IMR-90 (cell line): ENCODE results near the gene PHC2. TPM values are rescaled to one million over a fixed set of nuclear protein-coding genes. Genes with fewer than 3 reads are reported as not detected.
A peak's percentile ranks its signal among the peaks of the same experiment; 100 is the strongest.

Experiments
- ATAC-seq: fragments of 200-7000 bp; cut with Tn5 transposase; 2 replicates; pipeline ENCODE4 v1.9.1; 2020; ENCODE audit warnings: low read depth, mild to moderate bottlenecking, moderate library complexity
- BruUV-seq: library from RNA; stranded (reverse); fragments of 400-500 nt; replicated peaks from 2 replicates; lab custom pipeline; 2021; lab: Mats Ljungman, UMichigan
- CTCF ChIA-PET: fragments of 300-600 bp; formaldehyde crosslinking; extraction: SDS; loops from one replicate; lab custom pipeline; 2021; ENCODE audit warnings: antibody characterized with exemption; lab: Yijun Ruan, JAX
- POLR2A ChIA-PET: fragments of 300-600 bp; sonication (Branson Sonifier 250); formaldehyde crosslinking; loops from one replicate; lab custom pipeline; 2022; ENCODE audit warnings: antibody characterized with exemption; ENCODE audit not compliant: unreplicated experiment; lab: Charles Lee
- DNase-seq: peaks from one replicate; pipeline ENCODE4 v3.0.0; 2013
- H2AFZ ChIP-seq: replicated peaks from 2 replicates; pipeline ENCODE3; 2013; ENCODE audit warnings: low read length, mild to moderate bottlenecking; ENCODE audit not compliant: poor library complexity
- H2AK5ac ChIP-seq: 2 replicates; pipeline ENCODE4 v1.6.1; 2013; ENCODE audit warnings: low read depth, low read length, inconsistent platforms
- H2AK9ac ChIP-seq: replicated peaks from 2 replicates; pipeline ENCODE3; 2013; ENCODE audit warnings: mild to moderate bottlenecking, low read depth, low read length, moderate library complexity; ENCODE audit not compliant: poor library complexity
- H2BK120ac ChIP-seq: 2 replicates; pipeline ENCODE4 v1.6.1; 2013; ENCODE audit warnings: low read depth, low read length, inconsistent platforms
- H2BK15ac ChIP-seq: 3 replicates; pipeline ENCODE4 v1.6.1; 2013; ENCODE audit warnings: low read depth, low read length, inconsistent platforms
- H2BK20ac ChIP-seq: 2 replicates; pipeline ENCODE4 v1.6.1; 2013; ENCODE audit warnings: low read depth, mild to moderate bottlenecking, inconsistent platforms, low read length, moderate library complexity
- H2BK5ac ChIP-seq: 2 replicates; pipeline ENCODE4 v1.6.1; 2013; ENCODE audit warnings: mild to moderate bottlenecking, low read depth, low read length, inconsistent platforms; ENCODE audit not compliant: poor library complexity, severe bottlenecking
- H3K14ac ChIP-seq: replicated peaks from 2 replicates; pipeline ENCODE4 v1.6.1; 2013; ENCODE audit warnings: low read depth, low read length, inconsistent platforms
- H3K18ac ChIP-seq: 2 replicates; pipeline ENCODE4 v1.6.1; 2013; ENCODE audit warnings: low read depth, low read length, control low read depth
- H3K23ac ChIP-seq: 2 replicates; pipeline ENCODE4 v1.6.1; 2013; ENCODE audit warnings: low read depth, low read length, inconsistent platforms
- H3K27ac ChIP-seq: 2 replicates; pipeline ENCODE4 v1.5.1; 2013; ENCODE audit warnings: mild to moderate bottlenecking, control low read depth, low read length; ENCODE audit not compliant: insufficient read depth
- H3K27me3 ChIP-seq: 2 replicates; pipeline ENCODE4 v1.6.1; 2013; ENCODE audit warnings: low read length; ENCODE audit not compliant: control insufficient read depth, insufficient read depth
- H3K36me3 ChIP-seq: 2 replicates; pipeline ENCODE4 v1.6.1; 2013; ENCODE audit warnings: low read length, mixed read lengths; ENCODE audit not compliant: control insufficient read depth, insufficient read depth
- H3K4ac ChIP-seq: 2 replicates; pipeline ENCODE4 v1.6.1; 2013; ENCODE audit warnings: low read depth, low read length, inconsistent platforms
- H3K4me1 ChIP-seq: 2 replicates; pipeline ENCODE4 v1.6.1; 2013; ENCODE audit warnings: low read length, mixed read lengths; ENCODE audit not compliant: control insufficient read depth, insufficient read depth
- H3K4me2 ChIP-seq: 2 replicates; pipeline ENCODE4 v1.6.1; 2013; ENCODE audit warnings: low read depth, mild to moderate bottlenecking, control low read depth, low read length, moderate library complexity
- H3K4me3 ChIP-seq: 2 replicates; pipeline ENCODE4 v1.5.1; 2013; ENCODE audit warnings: low read depth, mild to moderate bottlenecking, control low read depth, low read length, moderate library complexity; ENCODE audit not compliant: insufficient read depth
- H3K56ac ChIP-seq: 2 replicates; pipeline ENCODE4 v1.6.1; 2013; ENCODE audit warnings: low read length, inconsistent platforms; ENCODE audit not compliant: insufficient read depth; ENCODE audit errors: extremely low read depth
- H3K79me1 ChIP-seq, 2 experiments: 2 replicates each; pipeline ENCODE4 v1.6.1; 2013; ENCODE audit warnings: low read length in 2 of 2, inconsistent platforms in 1 of 2, low read depth in 1 of 2
- H3K9ac ChIP-seq: 2 replicates; pipeline ENCODE4 v1.6.1; 2013; ENCODE audit warnings: low read depth, low read length, control low read depth
- H3K9me1 ChIP-seq: 2 replicates; pipeline ENCODE4 v1.6.1; 2013; ENCODE audit warnings: low read length, inconsistent platforms; ENCODE audit not compliant: insufficient read depth
- H3K9me3 ChIP-seq: 2 replicates; pipeline ENCODE4 v1.6.1; 2013; ENCODE audit warnings: low read length; ENCODE audit not compliant: control insufficient read depth, insufficient read depth
- H4K20me1 ChIP-seq: 2 replicates; pipeline ENCODE4 v1.6.1; 2013; ENCODE audit warnings: low read length, inconsistent platforms; ENCODE audit not compliant: insufficient read depth
- H4K5ac ChIP-seq: 2 replicates; pipeline ENCODE4 v1.6.1; 2013; ENCODE audit warnings: mild to moderate bottlenecking, low read depth, low read length, control low read depth
- H4K8ac ChIP-seq, 2 experiments: 2 replicates each; pipeline ENCODE4 v1.6.1; 2013; ENCODE audit warnings: low read depth in 2 of 2, low read length in 2 of 2, control low read depth in 1 of 2, inconsistent platforms in 1 of 2
- H4K91ac ChIP-seq: 2 replicates; pipeline ENCODE4 v1.6.1; 2013; ENCODE audit warnings: low read depth, low read length, inconsistent platforms; ENCODE audit not compliant: insufficient read depth
- BHLHE40 ChIP-seq: fragments of 150-350 bp; IDR thresholded peaks from 2 replicates; pipeline ENCODE4 v1.6.1; 2016; ENCODE audit warnings: mild to moderate bottlenecking, low read depth, low read length
- CEBPB ChIP-seq: IDR thresholded peaks from 2 replicates; pipeline ENCODE4 v1.6.1; 2012; ENCODE audit warnings: low read depth, low read length, improper control_type of control experiment
- CHD1 ChIP-seq: IDR thresholded peaks from 2 replicates; pipeline ENCODE4 v1.6.1; 2012; ENCODE audit warnings: low read depth, low read length, improper control_type of control experiment
- FOS ChIP-seq: fragments of 150-350 bp; IDR thresholded peaks from 2 replicates; pipeline ENCODE4 v1.6.1; 2016; ENCODE audit warnings: low read depth, low read length
- MAFK ChIP-seq: IDR thresholded peaks from 2 replicates; pipeline ENCODE4 v1.6.1; 2012; ENCODE audit warnings: low read depth, low read length, improper control_type of control experiment
- MAZ ChIP-seq: IDR thresholded peaks from 2 replicates; pipeline ENCODE4 v1.6.1; 2012; ENCODE audit warnings: low read depth, mild to moderate bottlenecking, low read length, improper control_type of control experiment, moderate library complexity, borderline replicate concordance
- MXI1 ChIP-seq: IDR thresholded peaks from 2 replicates; pipeline ENCODE4 v1.6.1; 2012; ENCODE audit warnings: low read depth, mild to moderate bottlenecking, low read length, moderate library complexity, borderline replicate concordance
- NFE2L2 ChIP-seq: fragments of 150-350 bp; IDR thresholded peaks from 2 replicates; pipeline ENCODE4 v1.6.1; 2016; ENCODE audit warnings: low read depth, mild to moderate bottlenecking, low read length
- POLR2A ChIP-seq: IDR thresholded peaks from 2 replicates; pipeline ENCODE4 v1.6.1; 2012; ENCODE audit warnings: mild to moderate bottlenecking, low read depth, low read length
- RAD21 ChIP-seq: IDR thresholded peaks from 2 replicates; pipeline ENCODE4 v1.6.1; 2012; ENCODE audit warnings: low read length, improper control_type of control experiment
- RCOR1 ChIP-seq: IDR thresholded peaks from 2 replicates; pipeline ENCODE4 v1.6.1; 2012; ENCODE audit warnings: mild to moderate bottlenecking, low read length, improper control_type of control experiment; ENCODE audit not compliant: insufficient replicate concordance
- RFX5 ChIP-seq: IDR thresholded peaks from 2 replicates; pipeline ENCODE4 v1.8.0; 2012; ENCODE audit warnings: low read depth, mild to moderate bottlenecking, low read length, moderate library complexity
- SMC3 ChIP-seq: fragments of 150-350 bp; IDR thresholded peaks from 2 replicates; pipeline ENCODE4 v1.6.1; 2016; ENCODE audit warnings: low read depth, mild to moderate bottlenecking, antibody characterized with exemption, low read length, moderate library complexity
- USF2 ChIP-seq: fragments of 150-350 bp; IDR thresholded peaks from 2 replicates; pipeline ENCODE4 v1.6.1; 2017; ENCODE audit warnings: mild to moderate bottlenecking, antibody characterized with exemption, low read length, low read depth
- WGBS, 2 experiments: methylation state at CpG; one replicate each; pipeline versions ENCODE4 v1.1.5 to v1.1.7; 2013; ENCODE audit warnings: missing lambda C conversion rate in 2 of 2; ENCODE audit not compliant: insufficient read length in 1 of 2; ENCODE audit errors: extremely low coverage in 2 of 2; 5-methylcytosine and 5-hydroxymethylcytosine counted together
- dilution Hi-C: fragments of 300-500 bp; cut with HindIII; formaldehyde crosslinking; loops from one replicate; pipeline ENCODE4 v1.14.3; 2018; ENCODE audit warnings: low sequenced_read_pairs; ENCODE audit not compliant: unreplicated experiment
- in situ Hi-C: fragments of 300-500 bp; cut with MboI; formaldehyde crosslinking; loops from 3 replicates; pipeline ENCODE4 v1.14.3; 2019; ENCODE audit warnings: low sequenced_read_pairs, inconsistent platforms, mixed read lengths
- intact Hi-C: fragments of 100-400 bp; cut with micrococcal nuclease; formaldehyde crosslinking; loops from 2 replicates; pipeline ENCODE4 v1.10.0; 2022
- polyA plus RNA-seq, 3 experiments: library from polyadenylated mRNA; depleted of rRNA; stranded (reverse); fragments of >200 nt; gene quantifications; 2 replicates each; pipeline ENCODE4 v1.2.3, GENCODE V29; 2012; ENCODE audit warnings: low replicate concordance in 1 of 3
- total RNA-seq: library from RNA; depleted of rRNA; stranded (reverse); fragments of >200 nt; gene quantifications from 2 replicates; pipeline ENCODE4 v1.2.3, GENCODE V29; 2012
- TF ChIP-seq, protein P1 (sequence below): conservative IDR thresholded peaks from 2 replicates; pipeline ENCODE4 v1.5.1; 2012; ENCODE audit warnings: mild to moderate bottlenecking, low read depth, low read length, improper control_type of control experiment
- TF ChIP-seq, protein P2 (sequence below): fragments of 150-350 bp; IDR thresholded peaks from 2 replicates; pipeline ENCODE4 v1.6.1; 2016; ENCODE audit warnings: low read depth, mild to moderate bottlenecking, low read length, moderate library complexity, borderline replicate concordance

Gene PHC2
- total and polyA plus RNA-seq, 2 of the 4 experiments (the other 2 are of a cell fraction): 46.4 to 98.1 TPM

DNA sequence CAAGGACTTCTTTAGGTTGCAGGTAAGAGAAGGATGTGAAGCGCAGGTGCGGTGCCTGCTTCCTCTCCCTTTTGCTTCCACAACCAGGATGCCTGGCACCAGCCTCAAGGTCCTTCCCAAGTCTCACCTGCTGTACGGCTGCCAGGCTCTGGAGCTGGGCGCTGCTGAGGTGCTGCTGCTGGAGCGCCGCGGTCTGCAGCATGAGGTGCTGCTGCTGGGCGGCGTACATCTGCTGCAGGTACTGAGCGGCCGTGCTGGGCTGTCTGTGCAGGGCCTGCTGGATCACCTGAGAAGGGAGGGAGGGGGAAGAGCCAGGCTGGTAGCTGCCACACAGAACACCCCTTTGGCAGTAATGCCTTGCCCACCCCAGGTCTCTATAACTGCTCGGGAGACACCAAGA lies 58.7 kb downstream of the PHC2 start:
- in situ Hi-C loops: no loop called here
- Histone ChIP-seq H2AK5ac (0 out of 2 replicates have a peak overlapping the region, but pooled peaks have one; percentile 26), H4K8ac (no peak overlapping the region), H2BK20ac (no peak overlapping the region), H3K9ac (no peak overlapping the region), H3K9me1 (peaks cover 16% of the 10 kb centered on the region), H3K27ac (no peak overlapping the region), H3K27me3 (no peaks in the 10 kb centered on the region), H4K20me1 (no peaks in the 10 kb centered on the region; the same call in 1 of the 2 replicates), H2BK15ac (0 out of 3 replicates have a peak overlapping the region, but pooled peaks have one; percentile 10), H3K14ac (no peak overlapping the region), H2AK9ac (no peak overlapping the region), H2BK5ac (no peak overlapping the region), H3K4ac (no peak overlapping the region), H4K91ac (no peak overlapping the region), H3K79me1 (0 out of 4 replicates have a peak, but pooled peaks cover 0 to 7% of the 10 kb centered on the region in 2 experiments), H3K36me3 (peaks cover 10% of the 10 kb centered on the region; the same call in 1 of the 2 replicates), H2AFZ (no peak overlapping the region), H3K18ac (no peak overlapping the region), H3K4me2 (no peak overlapping the region), H3K56ac (no peak overlapping the region), H3K4me3 (no peak overlapping the region), H3K23ac (no peak overlapping the region), H4K5ac (no peak overlapping the region), H2BK120ac (no peak overlapping the region), H3K4me1 (peaks cover 26% of the 10 kb centered on the region), H3K9me3 (no peaks in the 10 kb centered on the region)
- POLR2A ChIA-PET: no interaction called here
- WGBS, 2 experiments: 97% methylated on average over 7 of the region's 12 CpGs; no CpG with 5 or more reads in 1 of the 2 experiments
- no TSS peak for BruUV-seq
- DNase-seq: no peak
- TF ChIP-seq MXI1 (no peak), RFX5 (no peak), NFE2L2 (no peak), MAZ (no peak), USF2 (no peak), SMC3 (no peak), MAFK (no peak), POLR2A (no peak), RCOR1 (no peak), BHLHE40 (no peak), CHD1 (no peak), FOS (no peak), CEBPB (no peak), RAD21 (no peak)
- TF ChIP-seq, protein P1, sequence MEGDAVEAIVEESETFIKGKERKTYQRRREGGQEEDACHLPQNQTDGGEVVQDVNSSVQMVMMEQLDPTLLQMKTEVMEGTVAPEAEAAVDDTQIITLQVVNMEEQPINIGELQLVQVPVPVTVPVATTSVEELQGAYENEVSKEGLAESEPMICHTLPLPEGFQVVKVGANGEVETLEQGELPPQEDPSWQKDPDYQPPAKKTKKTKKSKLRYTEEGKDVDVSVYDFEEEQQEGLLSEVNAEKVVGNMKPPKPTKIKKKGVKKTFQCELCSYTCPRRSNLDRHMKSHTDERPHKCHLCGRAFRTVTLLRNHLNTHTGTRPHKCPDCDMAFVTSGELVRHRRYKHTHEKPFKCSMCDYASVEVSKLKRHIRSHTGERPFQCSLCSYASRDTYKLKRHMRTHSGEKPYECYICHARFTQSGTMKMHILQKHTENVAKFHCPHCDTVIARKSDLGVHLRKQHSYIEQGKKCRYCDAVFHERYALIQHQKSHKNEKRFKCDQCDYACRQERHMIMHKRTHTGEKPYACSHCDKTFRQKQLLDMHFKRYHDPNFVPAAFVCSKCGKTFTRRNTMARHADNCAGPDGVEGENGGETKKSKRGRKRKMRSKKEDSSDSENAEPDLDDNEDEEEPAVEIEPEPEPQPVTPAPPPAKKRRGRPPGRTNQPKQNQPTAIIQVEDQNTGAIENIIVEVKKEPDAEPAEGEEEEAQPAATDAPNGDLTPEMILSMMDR: no peak
- TF ChIP-seq, protein P2, sequence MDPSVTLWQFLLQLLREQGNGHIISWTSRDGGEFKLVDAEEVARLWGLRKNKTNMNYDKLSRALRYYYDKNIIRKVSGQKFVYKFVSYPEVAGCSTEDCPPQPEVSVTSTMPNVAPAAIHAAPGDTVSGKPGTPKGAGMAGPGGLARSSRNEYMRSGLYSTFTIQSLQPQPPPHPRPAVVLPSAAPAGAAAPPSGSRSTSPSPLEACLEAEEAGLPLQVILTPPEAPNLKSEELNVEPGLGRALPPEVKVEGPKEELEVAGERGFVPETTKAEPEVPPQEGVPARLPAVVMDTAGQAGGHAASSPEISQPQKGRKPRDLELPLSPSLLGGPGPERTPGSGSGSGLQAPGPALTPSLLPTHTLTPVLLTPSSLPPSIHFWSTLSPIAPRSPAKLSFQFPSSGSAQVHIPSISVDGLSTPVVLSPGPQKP: no peak
- intact Hi-C loops: loop anchor here (5.0 kb wide), 1 partner anchor 240 kb away; no protein-coding TSS in a partner anchor
- ATAC-seq: no peak
- CTCF ChIA-PET: interaction anchor here (1.3 kb wide), 1 partner anchor 77 kb away, joined by 3 read pairs; no protein-coding TSS in a partner anchor
- dilution Hi-C loops: no loop called here
